ENCODE measurements around the gene SH2D1B. TPM values are rescaled to one million over a fixed set of nuclear protein-coding genes. Genes with fewer than 3 reads are reported as not detected.

SH2D1B gene
- total and polyA plus RNA-seq, 10 of the 15 experiments (the other 5 are each of a cell fraction or from before 2014, with no cell fraction given): 0.18 TPM; not detected in 9

GRCh38 chr1:162387226-162388082, 24.5 kb downstream of the SH2D1B start:
- no peaks in the 10 kb centered on the region for H3K27me3 ChIP-seq (replicated peaks in 1 of 2; ENCODE audit: control insufficient read depth in 2 of 2, insufficient read depth in 2 of 2, low read length in 1 of 2)
- CTCF ChIA-PET: interaction anchor here (1.5 to 2.8 kb wide), 2 partner anchors 30 to 331 kb away, joined by 4 to 16 read pairs; no protein-coding TSS in a partner anchor
- no peak overlapping the region for H3K9ac ChIP-seq (ENCODE audit: control insufficient read depth, insufficient read depth, low read length)
- no peak overlapping the region for H3K27ac ChIP-seq (ENCODE audit: control insufficient read depth, insufficient read depth)
- POLR2A ChIA-PET: interaction anchor here (0.6 kb wide), 1 partner anchor 23 kb away, joined by 3 read pairs; no protein-coding TSS in a partner anchor
- 49% methylated on average over 20 of the region's 20 CpGs for WGBS (ENCODE audit: insufficient coverage, insufficient replicate concordance, low lambda C conversion rate, missing lambda C conversion rate)
- H4K20me1 ChIP-seq (ENCODE audit: control insufficient read depth, insufficient read depth): no peaks in the 10 kb centered on the region
- no peak overlapping the region for H2AFZ ChIP-seq (ENCODE audit: control insufficient read depth, low read depth, low read length)
- intact Hi-C loops (cut with micrococcal nuclease; ENCODE audit: unreplicated experiment): no loop called here
- H3K36me3 ChIP-seq (ENCODE audit: control insufficient read depth in 2 of 2, insufficient read depth in 2 of 2, low read length in 1 of 2): no peaks in the 10 kb centered on the region
- DNase-seq (ENCODE audit: low read depth, low spot score) (no peak), FAIRE-seq (no peak), ATAC-seq (no peak)
- H3K4me1 ChIP-seq (ENCODE audit: control insufficient read depth, insufficient read depth, low read length): 0 out of 2 replicates have a peak, but pooled peaks cover 4% of the 10 kb centered on the region
- in situ Hi-C loops (cut with MboI): no loop called here
- H3K9me3 ChIP-seq (replicated peaks; ENCODE audit: control insufficient read depth, insufficient read depth, low read length): no peaks in the 10 kb centered on the region
- H3K4me2 ChIP-seq (ENCODE audit: control insufficient read depth, insufficient read depth): no peak overlapping the region
- RAD21 ChIA-PET (ENCODE audit: unreplicated experiment): no interaction called here
- SMC1A ChIA-PET (ENCODE audit: uncharacterized antibody, unreplicated experiment): interaction anchor here (1.0 kb wide), 1 partner anchor 21 kb away, joined by 3 read pairs; no protein-coding TSS in a partner anchor
- TF ChIP-seq ESRRA (IDR thresholded peaks at IDR 0.05; ENCODE audit: low read length) (no peak), POLR2AphosphoS5 (IDR thresholded peaks at IDR 0.05; ENCODE audit: low read length) (no peak)
- no peaks in the 10 kb centered on the region for H3K79me2 ChIP-seq (ENCODE audit: control insufficient read depth, insufficient read depth, low read length)
- no peak overlapping the region for H3K4me3 ChIP-seq
- no TSS peak for BruUV-seq (replicated peaks)

- FAIRE-seq (no peak), ATAC-seq (no peak), DNase-seq (ENCODE audit: low read depth, low spot score) (no peak)
- no peaks in the 10 kb centered on the region for H3K27me3 ChIP-seq (replicated peaks in 1 of 2; ENCODE audit: control insufficient read depth in 2 of 2, insufficient read depth in 2 of 2, low read length in 1 of 2)
- H4K20me1 ChIP-seq (ENCODE audit: control insufficient read depth, insufficient read depth): no peaks in the 10 kb centered on the region
- no peak overlapping the region for H3K9ac ChIP-seq (ENCODE audit: control insufficient read depth, insufficient read depth, low read length)
- no peak overlapping the region for H3K27ac ChIP-seq (ENCODE audit: control insufficient read depth, insufficient read depth)
- ChIA-PET SMC1A (ENCODE audit: uncharacterized antibody, unreplicated experiment) (interaction anchor here (1.0 kb wide), 1 partner anchor 20 kb away, joined by 3 read pairs; no protein-coding TSS in a partner anchor), RAD21 (ENCODE audit: unreplicated experiment) (interaction anchor here (0.6 to 0.9 kb wide), 2 partner anchors 29 to 86 kb away, joined by 3 to 4 read pairs; no protein-coding TSS in a partner anchor), POLR2A (interaction anchor here (0.6 kb wide), 1 partner anchor 22 kb away, joined by 3 read pairs; no protein-coding TSS in a partner anchor), CTCF (interaction anchor here (1.5 kb wide), 1 partner anchor 29 kb away, joined by 4 read pairs; no protein-coding TSS in a partner anchor)
- no TSS peak for BruUV-seq (replicated peaks)
- H3K4me3 ChIP-seq: no peak overlapping the region
- H3K79me2 ChIP-seq (ENCODE audit: control insufficient read depth, insufficient read depth, low read length): no peaks in the 10 kb centered on the region
- H3K4me2 ChIP-seq (ENCODE audit: control insufficient read depth, insufficient read depth): no peak overlapping the region
- H2AFZ ChIP-seq (ENCODE audit: control insufficient read depth, low read depth, low read length): no peak overlapping the region
- intact Hi-C loops (cut with micrococcal nuclease; ENCODE audit: unreplicated experiment): no loop called here
- no peaks in the 10 kb centered on the region for H3K9me3 ChIP-seq (replicated peaks; ENCODE audit: control insufficient read depth, insufficient read depth, low read length)
- in situ Hi-C loops (cut with MboI): no loop called here
- 0 out of 2 replicates have a peak, but pooled peaks cover 4% of the 10 kb centered on the region for H3K4me1 ChIP-seq (ENCODE audit: control insufficient read depth, insufficient read depth, low read length)
- no peak for TF ChIP-seq JUND (IDR thresholded peaks at IDR 0.05; ENCODE audit: low read depth, low read length)
- no peak for TF ChIP-seq MYB (IDR thresholded peaks at IDR 0.05; ENCODE audit: borderline replicate concordance, low read depth, low read length)
- TF ChIP-seq MLLT1 (IDR thresholded peaks at IDR 0.05): no peak
- no peak for TF ChIP-seq DPF2 (IDR thresholded peaks at IDR 0.05)
- TF ChIP-seq ZNF384 (IDR thresholded peaks at IDR 0.05; ENCODE audit: borderline replicate concordance, low read depth, low read length): no peak
- no peak for TF ChIP-seq BACH1 (IDR thresholded peaks at IDR 0.05; ENCODE audit: borderline replicate concordance)
- WGBS (ENCODE audit: insufficient coverage, insufficient replicate concordance, low lambda C conversion rate, missing lambda C conversion rate): 24% methylated on average over 8 of the region's 8 CpGs
- H3K36me3 ChIP-seq (ENCODE audit: control insufficient read depth in 2 of 2, insufficient read depth in 2 of 2, low read length in 1 of 2): no peaks in the 10 kb centered on the region
These were observed 25.4 kb downstream of the SH2D1B start for GRCh38 chr1:162386292-162387225.
